KMS-11 (cell line): ENCODE measurements around the gene OPN3.

Source experiments
- H2AFZ ChIP-seq: fragments of 200-600 bp; sonication (generic); 2 replicates; pipeline ENCODE4 v1.6.1; 2016; ENCODE audit warnings: antibody characterized with exemption, mixed run types, low read depth
- H3K27ac ChIP-seq: fragments of 200-600 bp; sonication (generic); 2 replicates; pipeline ENCODE4 v1.6.1; 2016; ENCODE audit warnings: mild to moderate bottlenecking, mixed run types
- H3K27me3 ChIP-seq: fragments of 200-600 bp; sonication (generic); 2 replicates; pipeline ENCODE4 v1.6.1; 2017; ENCODE audit warnings: mild to moderate bottlenecking, low read depth, mixed run types, moderate library complexity; ENCODE audit not compliant: insufficient read depth
- H3K36me3 ChIP-seq: fragments of 200-600 bp; sonication (generic); 2 replicates; pipeline ENCODE4 v1.6.1; 2017; ENCODE audit warnings: mild to moderate bottlenecking, mixed run types; ENCODE audit not compliant: insufficient read depth
- H3K4me1 ChIP-seq: fragments of 200-600 bp; sonication (generic); 2 replicates; pipeline ENCODE4 v1.6.1; 2016; ENCODE audit warnings: mild to moderate bottlenecking, low read depth, mixed run types; ENCODE audit not compliant: poor library complexity, severe bottlenecking
- H3K4me2 ChIP-seq: fragments of 200-600 bp; sonication (generic); 2 replicates; pipeline ENCODE4 v1.7.0; 2016; ENCODE audit warnings: mild to moderate bottlenecking, mixed run types
- H3K4me3 ChIP-seq: fragments of 200-600 bp; sonication (generic); IDR thresholded peaks from 2 replicates; pipeline ENCODE4 v1.6.1; 2017; ENCODE audit warnings: low read depth, low read length, mixed read lengths; ENCODE audit not compliant: insufficient read depth
- H3K79me2 ChIP-seq: fragments of 200-600 bp; sonication (generic); 2 replicates; pipeline ENCODE4 v1.6.1; 2016; ENCODE audit warnings: low read depth, mixed run types; ENCODE audit not compliant: insufficient read depth
- H3K9ac ChIP-seq: fragments of 200-600 bp; sonication (generic); 2 replicates; pipeline ENCODE4 v1.6.1; 2016; ENCODE audit warnings: mild to moderate bottlenecking, mixed run types
- H4K20me1 ChIP-seq: fragments of 200-600 bp; sonication (generic); 2 replicates; pipeline ENCODE4 v1.6.1; 2016; ENCODE audit warnings: mild to moderate bottlenecking, mixed run types; ENCODE audit not compliant: insufficient read depth
- CTCF ChIP-seq: fragments of 200-600 bp; sonication (generic); conservative IDR thresholded peaks from 2 replicates; pipeline ENCODE4 v1.6.1; 2017; ENCODE audit warnings: low read depth, mild to moderate bottlenecking, antibody characterized with exemption, low read length, moderate library complexity, mixed read lengths

Gene OPN3

GRCh38 chr1:241632987-241633386, 7.2 kb downstream of the OPN3 start:
- Histone ChIP-seq H3K36me3 (no peaks in the 10 kb centered on the region), H3K9ac (no peak overlapping the region), H3K27me3 (no peaks in the 10 kb centered on the region), H2AFZ (no peak overlapping the region), H3K27ac (no peak overlapping the region), H3K4me2 (no peak overlapping the region), H3K4me1 (peaks cover 16% of the 10 kb centered on the region), H4K20me1 (no peaks in the 10 kb centered on the region), H3K79me2 (peaks cover 30% of the 10 kb centered on the region), H3K4me3 (no peak overlapping the region)
- TF ChIP-seq CTCF = no peak

DNA sequence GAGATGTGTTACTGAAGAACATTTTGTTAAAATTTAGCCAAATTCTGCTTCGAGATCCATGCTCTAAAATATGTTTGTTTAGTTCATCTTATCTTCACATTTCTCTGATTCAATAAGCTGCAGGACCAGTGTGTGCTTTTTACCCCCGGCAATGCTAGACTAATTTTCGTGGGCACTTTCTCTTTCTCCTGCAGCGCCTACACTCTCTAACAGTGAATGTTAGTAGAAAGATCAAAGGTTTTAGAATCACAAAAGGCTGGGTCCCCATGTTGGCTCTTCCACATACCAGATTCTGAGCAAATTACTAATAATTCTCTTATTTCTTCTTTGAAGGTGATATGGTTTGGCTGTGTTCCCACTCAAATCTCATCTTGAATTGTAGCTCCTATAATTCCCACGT, 8.5 kb downstream of the OPN3 start:
- Histone ChIP-seq H3K4me2 (no peak overlapping the region), H4K20me1 (no peaks in the 10 kb centered on the region), H3K36me3 (no peaks in the 10 kb centered on the region), H3K27ac (no peak overlapping the region), H3K4me3 (no peak overlapping the region), H3K4me1 (peaks cover 4% of the 10 kb centered on the region), H3K9ac (no peak overlapping the region), H2AFZ (no peak overlapping the region), H3K79me2 (peaks cover 17% of the 10 kb centered on the region; the same call in 1 of the 2 replicates), H3K27me3 (no peaks in the 10 kb centered on the region)
- TF ChIP-seq CTCF = no peak

DNA sequence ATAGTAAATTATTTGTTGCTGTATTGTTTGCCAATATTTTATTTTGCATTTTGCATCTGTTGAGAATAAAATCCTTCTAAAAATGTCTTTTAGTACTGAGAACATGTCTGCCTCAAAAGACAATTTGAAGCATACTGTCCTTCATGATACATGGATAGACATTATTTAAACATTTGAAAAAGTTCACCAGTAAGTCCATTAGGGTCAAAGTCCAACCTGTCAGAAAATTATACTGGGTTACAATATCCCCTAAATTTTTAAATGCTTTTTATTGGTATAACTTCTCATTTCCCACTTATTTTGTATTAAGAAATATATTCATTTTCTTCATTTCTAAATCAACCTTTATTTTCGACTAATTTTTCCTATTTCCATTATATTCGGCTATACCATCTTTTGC, 9.3 kb downstream of the OPN3 start:
- TF ChIP-seq CTCF = no peak
- Histone ChIP-seq H3K27ac (no peak overlapping the region), H3K4me1 (no peaks in the 10 kb centered on the region), H4K20me1 (no peaks in the 10 kb centered on the region), H3K79me2 (peaks cover 10% of the 10 kb centered on the region; the same call in 1 of the 2 replicates), H3K36me3 (no peaks in the 10 kb centered on the region), H3K27me3 (no peaks in the 10 kb centered on the region), H2AFZ (no peak overlapping the region), H3K4me2 (no peak overlapping the region), H3K9ac (no peak overlapping the region), H3K4me3 (no peak overlapping the region)

- Histone ChIP-seq H3K4me3 (no peak overlapping the region), H3K36me3 (no peaks in the 10 kb centered on the region), H3K27me3 (no peaks in the 10 kb centered on the region), H3K9ac (no peak overlapping the region), H3K4me2 (no peak overlapping the region), H4K20me1 (no peaks in the 10 kb centered on the region), H2AFZ (no peak overlapping the region), H3K27ac (no peak overlapping the region), H3K79me2 (peaks cover 6% of the 10 kb centered on the region; the same call in 1 of the 2 replicates), H3K4me1 (no peaks in the 10 kb centered on the region)
- no peak for TF ChIP-seq CTCF
Measured at GRCh38 chr1:241630476-241630875, 9.7 kb downstream of the OPN3 start.

- Histone ChIP-seq H3K27ac (no peak overlapping the region), H3K4me1 (no peaks in the 10 kb centered on the region), H3K4me2 (no peak overlapping the region), H3K36me3 (no peaks in the 10 kb centered on the region), H3K79me2 (peaks cover 5% of the 10 kb centered on the region; the same call in 1 of the 2 replicates), H4K20me1 (no peaks in the 10 kb centered on the region), H3K27me3 (no peaks in the 10 kb centered on the region), H3K4me3 (no peak overlapping the region), H2AFZ (no peak overlapping the region), H3K9ac (no peak overlapping the region)
- TF ChIP-seq CTCF = no peak
Measured at GRCh38 chr1:241630005-241630404, 10.2 kb downstream of the OPN3 start.
